IMR-90 (cell line): Measurements from ENCODE around the gene RSAD1. TPM values are rescaled to one million over a fixed set of nuclear protein-coding genes. Genes with fewer than 3 reads are reported as not detected.
A peak's percentile ranks its signal among the peaks of the same experiment; 100 is the strongest.

ENCODE experiments used
- CTCF ChIP-seq: conservative IDR thresholded peaks from 2 replicates; pipeline ENCODE4 v1.5.1; 2012; ENCODE audit warnings: mild to moderate bottlenecking, low read depth, low read length, improper control_type of control experiment
- MXI1 ChIP-seq: IDR thresholded peaks from 2 replicates; pipeline ENCODE4 v1.6.1; 2012; ENCODE audit warnings: low read depth, mild to moderate bottlenecking, low read length, moderate library complexity, borderline replicate concordance
- NFE2L2 ChIP-seq: fragments of 150-350 bp; IDR thresholded peaks from 2 replicates; pipeline ENCODE4 v1.6.1; 2016; ENCODE audit warnings: low read depth, mild to moderate bottlenecking, low read length
- polyA plus RNA-seq, 3 experiments: library from polyadenylated mRNA; depleted of rRNA; stranded (reverse); fragments of >200 nt; gene quantifications; 2 replicates each; pipeline ENCODE4 v1.2.3, GENCODE V29; 2012; ENCODE audit warnings: low replicate concordance in 1 of 3
- total RNA-seq: library from RNA; depleted of rRNA; stranded (reverse); fragments of >200 nt; gene quantifications from 2 replicates; pipeline ENCODE4 v1.2.3, GENCODE V29; 2012
- TF ChIP-seq, protein P1 (sequence below): fragments of 150-350 bp; IDR thresholded peaks from 2 replicates; pipeline ENCODE4 v1.6.1; 2016; ENCODE audit warnings: low read depth, mild to moderate bottlenecking, low read length, moderate library complexity, borderline replicate concordance

RSAD1 gene
- total and polyA plus RNA-seq, 2 of the 4 experiments (the other 2 are of a cell fraction) = 10.8 to 19.2 TPM

GRCh38 chr17:50478391-50479381 lies at the start of gene RSAD1 (continued):
- TF ChIP-seq, protein P1, sequence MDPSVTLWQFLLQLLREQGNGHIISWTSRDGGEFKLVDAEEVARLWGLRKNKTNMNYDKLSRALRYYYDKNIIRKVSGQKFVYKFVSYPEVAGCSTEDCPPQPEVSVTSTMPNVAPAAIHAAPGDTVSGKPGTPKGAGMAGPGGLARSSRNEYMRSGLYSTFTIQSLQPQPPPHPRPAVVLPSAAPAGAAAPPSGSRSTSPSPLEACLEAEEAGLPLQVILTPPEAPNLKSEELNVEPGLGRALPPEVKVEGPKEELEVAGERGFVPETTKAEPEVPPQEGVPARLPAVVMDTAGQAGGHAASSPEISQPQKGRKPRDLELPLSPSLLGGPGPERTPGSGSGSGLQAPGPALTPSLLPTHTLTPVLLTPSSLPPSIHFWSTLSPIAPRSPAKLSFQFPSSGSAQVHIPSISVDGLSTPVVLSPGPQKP = no peak
- peak; percentile 80 for TF ChIP-seq CTCF
- TF ChIP-seq MXI1 = peak; percentile 93
- no peak for TF ChIP-seq NFE2L2
